WTC11 (cell line): ENCODE results near the gene ISM2. TPM values are rescaled to one million over a fixed set of nuclear protein-coding genes. Genes with fewer than 3 reads are reported as not detected.

ENCODE experiments used
- ATAC-seq: fragments of 200-7000 bp; cut with Tn5 transposase; 2 replicates; pipeline ENCODE4 v1.10.0; 2021; ENCODE audit warnings: mild to moderate bottlenecking, moderate library complexity
- CTCF ChIA-PET: fragments of 300-600 bp; sonication (Branson Sonifier 250); formaldehyde crosslinking; loops from one replicate; lab custom pipeline; 2021; ENCODE audit warnings: antibody characterized with exemption; lab: Charles Lee
- POLR2A ChIA-PET: fragments of 350-600 bp; sonication (Branson Sonifier 250); formaldehyde crosslinking; loops from one replicate; lab custom pipeline; 2021; ENCODE audit warnings: antibody characterized with exemption; lab: Charles Lee
- DNase-seq: peaks from one replicate; pipeline ENCODE4 v3.0.0; 2021; ENCODE audit warnings: low spot score
- H3K27ac Mint-ChIP-seq: 2 replicates; pipeline ENCODE4 v1.8.0; 2021; ENCODE audit warnings: mixed read lengths
- H3K27me3 Mint-ChIP-seq: 2 replicates; pipeline ENCODE4 v1.8.0; 2021; ENCODE audit warnings: low read depth, mild to moderate bottlenecking, moderate library complexity, mixed read lengths
- H3K36me3 Mint-ChIP-seq: 2 replicates; pipeline ENCODE4 v1.8.0; 2021; ENCODE audit warnings: mixed read lengths
- H3K4me1 Mint-ChIP-seq: 2 replicates; pipeline ENCODE4 v1.8.0; 2022; ENCODE audit warnings: mixed read lengths
- H3K4me3 Mint-ChIP-seq: 2 replicates; pipeline ENCODE4 v1.8.0; 2021; ENCODE audit warnings: mild to moderate bottlenecking, moderate library complexity, mixed read lengths
- H3K9me3 Mint-ChIP-seq: 2 replicates; pipeline ENCODE4 v1.8.0; 2021; ENCODE audit warnings: mixed read lengths
- AFF4 ChIP-seq: sonication (generic); formaldehyde crosslinking; IDR thresholded peaks from 2 replicates; pipeline ENCODE4 v1.8.1; 2023; ENCODE audit warnings: mild to moderate bottlenecking, missing genetic modification reagents, borderline replicate concordance
- AR ChIP-seq: fragments of 250-450 bp; sonication (Bioruptor Pico); IDR thresholded peaks from 2 replicates; pipeline ENCODE4 v1.9.0; 2021; ENCODE audit warnings: mild to moderate bottlenecking
- ATF6 ChIP-seq: sonication (generic); formaldehyde crosslinking; IDR thresholded peaks from 2 replicates; pipeline ENCODE4 v1.8.1; 2023; ENCODE audit warnings: mild to moderate bottlenecking, missing genetic modification reagents
- CTCF ChIP-seq: fragments of 200-600 bp; IDR thresholded peaks from 2 replicates; pipeline ENCODE4 v1.8.0; 2022; ENCODE audit warnings: antibody characterized with exemption
- FOXJ3 ChIP-seq: sonication (generic); formaldehyde crosslinking; IDR thresholded peaks from 2 replicates; pipeline ENCODE4 v1.9.0; 2021; ENCODE audit warnings: missing genetic modification reagents, mild to moderate bottlenecking, borderline replicate concordance
- GRHL2 ChIP-seq: fragments of 250-450 bp; sonication (Bioruptor Pico); IDR thresholded peaks from 2 replicates; pipeline ENCODE4 v1.8.0; 2022; ENCODE audit warnings: mild to moderate bottlenecking, moderate library complexity; ENCODE audit not compliant: insufficient replicate concordance, severe bottlenecking
- GTF2I ChIP-seq: fragments of 250-450 bp; sonication (Bioruptor Pico); conservative IDR thresholded peaks from 2 replicates; pipeline ENCODE4 v1.4.0; 2021; ENCODE audit warnings: mild to moderate bottlenecking
- PRDM15 ChIP-seq: sonication (generic); formaldehyde crosslinking; IDR thresholded peaks from 2 replicates; pipeline ENCODE4 v1.8.0; 2022; ENCODE audit warnings: missing genetic modification reagents
- TEAD4 ChIP-seq: sonication (generic); formaldehyde crosslinking; IDR thresholded peaks from 2 replicates; pipeline ENCODE4 v1.8.0; 2022; ENCODE audit warnings: mild to moderate bottlenecking, missing genetic modification reagents
- USF1 ChIP-seq: sonication (generic); formaldehyde crosslinking; IDR thresholded peaks from 2 replicates; pipeline ENCODE4 v1.8.0; 2022; ENCODE audit warnings: mild to moderate bottlenecking, missing genetic modification reagents
- ZBTB21 ChIP-seq: sonication (generic); formaldehyde crosslinking; IDR thresholded peaks from 2 replicates; pipeline ENCODE4 v1.8.1; 2023; ENCODE audit warnings: mild to moderate bottlenecking, missing genetic modification reagents, borderline replicate concordance
- ZNF281 ChIP-seq: sonication (generic); formaldehyde crosslinking; IDR thresholded peaks from 2 replicates; pipeline ENCODE4 v1.8.0; 2023; ENCODE audit warnings: mild to moderate bottlenecking, missing genetic modification reagents
- ZNF423 ChIP-seq: fragments of 250-450 bp; sonication (Bioruptor Pico); IDR thresholded peaks from 2 replicates; pipeline ENCODE4 v2.1.2; 2022; ENCODE audit warnings: mild to moderate bottlenecking, moderate library complexity
- ZNF671 ChIP-seq: fragments of 250-450 bp; sonication (Bioruptor Pico); IDR thresholded peaks from 2 replicates; pipeline ENCODE4 v1.8.0; 2021; ENCODE audit warnings: mild to moderate bottlenecking
- total RNA-seq: library from RNA; stranded (reverse); gene quantifications from 3 replicates; pipeline ENCODE4 v1.2.3, GENCODE V29; 2021

ISM2 gene
- total RNA-seq, 1 experiment from 2014 or later, result 1.4 TPM

- TF ChIP-seq AFF4 (no peak), ATF6 (CRISPR knock-in tag) (no peak)
- TF ChIP-seq, all 79 proteins: peak for 0
These were observed 7.6 kb downstream of the ISM2 start (continued) for GRCh38 chr14:77491056-77491455.

- TF ChIP-seq AR (no peak), GTF2I (CRISPR knock-in tag) (no peak), ZNF671 (CRISPR knock-in tag) (no peak), USF1 (CRISPR knock-in tag) (no peak), ZNF423 (CRISPR knock-in tag) (no peak), ZNF281 (no peak), TEAD4 (CRISPR knock-in tag) (no peak), PRDM15 (CRISPR knock-in tag) (no peak), ZBTB21 (no peak), CTCF (no peak), GRHL2 (no peak), FOXJ3 (CRISPR knock-in tag) (no peak)
- CTCF ChIA-PET, result no interaction called here
- ATAC-seq (no peak), DNase-seq (no peak)
- Mint-ChIP-seq H3K36me3 (no peaks in the 10 kb centered on the region), H3K9me3 (no peaks in the 10 kb centered on the region), H3K27me3 (peaks cover 4% of the 10 kb centered on the region), H3K27ac (no peak overlapping the region), H3K4me1 (no peaks in the 10 kb centered on the region), H3K4me3 (no peak overlapping the region)
- POLR2A ChIA-PET, result no interaction called here
These were observed 8.1 kb downstream of the ISM2 start for GRCh38 chr14:77490347-77490986.
